GM12874 (cell line): ENCODE measurements around the gene KCNC3.

Experiments used
- CTCF ChIP-seq: IDR thresholded peaks from 2 replicates; pipeline ENCODE4 v1.5.1; 2011; ENCODE audit warnings: low read depth, mild to moderate bottlenecking, control low read depth, low read length, moderate library complexity; ENCODE audit not compliant: insufficient read depth

Gene KCNC3

GRCh38 chr19:50329146-50329925, at the start of gene KCNC3:
KCNC3 (minus strand) TSS chr19:50329377; CDS start chr19:50329082, 295 bp downstream.
- no peak for TF ChIP-seq CTCF

GRCh38 chr19:50378863-50379236, 49.7 kb upstream of the KCNC3 start:
- TF ChIP-seq CTCF: no peak

- TF ChIP-seq CTCF: no peak
These were observed 49.1 kb upstream of the KCNC3 start for GRCh38 chr19:50378169-50378862.

- TF ChIP-seq CTCF: no peak
These were observed 48.3 kb upstream of the KCNC3 start for GRCh38 chr19:50377517-50377916.

- no peak for TF ChIP-seq CTCF
These were observed 47.9 kb upstream of the KCNC3 start for GRCh38 chr19:50377051-50377461.

- no peak for TF ChIP-seq CTCF
These were observed 47.2 kb upstream of the KCNC3 start, which contains the start of gene NR1H2 for GRCh38 chr19:50376166-50377050. NR1H2 (plus strand) TSS chr19:50376457; CDS start chr19:50377606, 1,149 bp downstream.
